ENCODE data around the gene TSSC4.

TSSC4 gene

GRCh38 chr11:2387266-2387987 is 13.1 kb upstream of the TSSC4 start:
- DNase-seq, result no peak

GRCh38 chr11:2388431-2389376 is 11.8 kb upstream of the TSSC4 start:
- no peak for DNase-seq

GRCh38 chr11:2389377-2390026 is 11.0 kb upstream of the TSSC4 start:
- DNase-seq, result no peak

GRCh38 chr11:2390091-2390724 is 10.3 kb upstream of the TSSC4 start:
- no peak for DNase-seq

GRCh38 chr11:2390725-2391151 is 9.8 kb upstream of the TSSC4 start:
- no peak for DNase-seq

- no peak for DNase-seq
Observed at GRCh38 chr11:2391181-2391975, 9.2 kb upstream of the TSSC4 start.

- DNase-seq, result no peak
Observed at GRCh38 chr11:2392241-2392959, 8.2 kb upstream of the TSSC4 start.

GRCh38 chr11:2393111-2393868 is 7.3 kb upstream of the TSSC4 start:
- DNase-seq, result no peak

GRCh38 chr11:2393941-2394817 is 6.4 kb upstream of the TSSC4 start:
- DNase-seq, result no peak

- DNase-seq, result no peak
Observed at GRCh38 chr11:2394818-2395105, 5.8 kb upstream of the TSSC4 start.

- no peak for DNase-seq
Observed at GRCh38 chr11:2395211-2395730, 5.3 kb upstream of the TSSC4 start.

GRCh38 chr11:2395856-2396255 is 4.7 kb upstream of the TSSC4 start:
- no peak for DNase-seq

GRCh38 chr11:2396471-2396870 is 4.1 kb upstream of the TSSC4 start:
- no peak for DNase-seq

GRCh38 chr11:2397005-2397404 is 3.5 kb upstream of the TSSC4 start:
- DNase-seq, result no peak

GRCh38 chr11:2398664-2399355 is 1.7 kb upstream of the TSSC4 start:
- no peak for DNase-seq

- no peak for DNase-seq
Observed at GRCh38 chr11:2399488-2400068, 972 bp upstream of the TSSC4 start.

GRCh38 chr11:2400762-2401435 is 349 bp downstream of the TSSC4 start:
- no peak for DNase-seq

- DNase-seq, result no peak
Observed at GRCh38 chr11:2401436-2401984, 960 bp downstream of the TSSC4 start.
